Calu3 (cell line): ENCODE results near the gene CST3. TPM values are rescaled to one million over a fixed set of nuclear protein-coding genes. Genes with fewer than 3 reads are reported as not detected.

Experiments
- BruUV-seq: library from RNA; stranded (reverse); fragments of 400-500 nt; replicated peaks from 2 replicates; lab custom pipeline; 2021; lab: Mats Ljungman, UMichigan
- CTCF ChIA-PET: fragments of 300-600 bp; sonication (Branson Sonifier 250); formaldehyde crosslinking; loops from one replicate; lab custom pipeline; 2022; ENCODE audit warnings: antibody characterized with exemption; lab: Charles Lee
- DNase-seq: peaks from one replicate; pipeline ENCODE4 v3.0.0; 2022
- H3K27ac Mint-ChIP-seq: one replicate; pipeline ENCODE4 v1.8.0; 2022; ENCODE audit warnings: mixed read lengths; ENCODE audit not compliant: unreplicated experiment
- H3K27me3 Mint-ChIP-seq: one replicate; pipeline ENCODE4 v1.8.0; 2022; ENCODE audit warnings: mixed read lengths; ENCODE audit not compliant: unreplicated experiment
- H3K36me3 Mint-ChIP-seq: one replicate; pipeline ENCODE4 v1.8.0; 2022; ENCODE audit warnings: mild to moderate bottlenecking, moderate library complexity, mixed read lengths; ENCODE audit not compliant: insufficient read depth, unreplicated experiment
- H3K4me1 Mint-ChIP-seq: one replicate; pipeline ENCODE4 v1.8.0; 2022; ENCODE audit warnings: mild to moderate bottlenecking, low read depth, mixed read lengths; ENCODE audit not compliant: unreplicated experiment
- H3K4me3 Mint-ChIP-seq: one replicate; pipeline ENCODE4 v1.8.0; 2022; ENCODE audit warnings: mild to moderate bottlenecking, low read depth, moderate library complexity, mixed read lengths; ENCODE audit not compliant: unreplicated experiment
- H3K9me3 Mint-ChIP-seq: one replicate; pipeline ENCODE4 v1.8.0; 2022; ENCODE audit warnings: low read depth, mixed read lengths; ENCODE audit not compliant: unreplicated experiment
- intact Hi-C: fragments of 100-400 bp; cut with micrococcal nuclease; formaldehyde crosslinking; loops from one replicate; pipeline ENCODE4 v1.10.0; 2022; ENCODE audit not compliant: unreplicated experiment
- total RNA-seq: library from RNA; stranded (reverse); gene quantifications from 2 replicates; pipeline ENCODE4 v1.2.3, GENCODE V29; 2022
- TF ChIP-seq, protein P1 (sequence below): fragments of 200-600 bp; IDR thresholded peaks from one replicate; pipeline ENCODE4 v1.8.0; 2022; ENCODE audit warnings: antibody characterized with exemption; ENCODE audit not compliant: unreplicated experiment

The CST3 gene
- total RNA-seq, 1 experiment from 2014 or later = 95.7 TPM

GRCh38 chr20:23613676-23614075 is 24.1 kb downstream of the CST3 start:
- intact Hi-C loops = no loop called here
- CTCF ChIA-PET = no interaction called here
- no peak overlapping the region for H3K27ac Mint-ChIP-seq

GRCh38 chr20:23612396-23612795 is 25.4 kb downstream of the CST3 start:
- H3K9me3 Mint-ChIP-seq = no peaks in the 10 kb centered on the region
- CTCF ChIA-PET = no interaction called here
- no peaks in the 10 kb centered on the region for H3K27me3 Mint-ChIP-seq
- intact Hi-C loops = no loop called here
- no peak overlapping the region for H3K4me3 Mint-ChIP-seq
- H3K27ac Mint-ChIP-seq = no peak overlapping the region
- no TSS peak for BruUV-seq
- TF ChIP-seq, protein P1, sequence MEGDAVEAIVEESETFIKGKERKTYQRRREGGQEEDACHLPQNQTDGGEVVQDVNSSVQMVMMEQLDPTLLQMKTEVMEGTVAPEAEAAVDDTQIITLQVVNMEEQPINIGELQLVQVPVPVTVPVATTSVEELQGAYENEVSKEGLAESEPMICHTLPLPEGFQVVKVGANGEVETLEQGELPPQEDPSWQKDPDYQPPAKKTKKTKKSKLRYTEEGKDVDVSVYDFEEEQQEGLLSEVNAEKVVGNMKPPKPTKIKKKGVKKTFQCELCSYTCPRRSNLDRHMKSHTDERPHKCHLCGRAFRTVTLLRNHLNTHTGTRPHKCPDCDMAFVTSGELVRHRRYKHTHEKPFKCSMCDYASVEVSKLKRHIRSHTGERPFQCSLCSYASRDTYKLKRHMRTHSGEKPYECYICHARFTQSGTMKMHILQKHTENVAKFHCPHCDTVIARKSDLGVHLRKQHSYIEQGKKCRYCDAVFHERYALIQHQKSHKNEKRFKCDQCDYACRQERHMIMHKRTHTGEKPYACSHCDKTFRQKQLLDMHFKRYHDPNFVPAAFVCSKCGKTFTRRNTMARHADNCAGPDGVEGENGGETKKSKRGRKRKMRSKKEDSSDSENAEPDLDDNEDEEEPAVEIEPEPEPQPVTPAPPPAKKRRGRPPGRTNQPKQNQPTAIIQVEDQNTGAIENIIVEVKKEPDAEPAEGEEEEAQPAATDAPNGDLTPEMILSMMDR = no peak
- no peak for DNase-seq
- no peaks in the 10 kb centered on the region for H3K36me3 Mint-ChIP-seq
- H3K4me1 Mint-ChIP-seq = no peaks in the 10 kb centered on the region

More at GRCh38 chr20:23613676-23614075, 24.1 kb downstream of the CST3 start:
- Mint-ChIP-seq H3K4me3 (no peak overlapping the region), H3K36me3 (no peaks in the 10 kb centered on the region), H3K9me3 (no peaks in the 10 kb centered on the region), H3K4me1 (no peaks in the 10 kb centered on the region), H3K27me3 (no peaks in the 10 kb centered on the region)
- BruUV-seq = no TSS peak
- TF ChIP-seq, protein P1 = no peak
- no peak for DNase-seq

- CTCF ChIA-PET = no interaction called here
- no TSS peak for BruUV-seq
Measured at GRCh38 chr20:23609486-23610109, 28.2 kb downstream of the CST3 start.

GRCh38 chr20:23608251-23608846 is 29.4 kb downstream of the CST3 start:
- TF ChIP-seq, protein P1 = no peak
- Mint-ChIP-seq H3K4me3 (no peak overlapping the region), H3K9me3 (no peaks in the 10 kb centered on the region), H3K36me3 (no peaks in the 10 kb centered on the region), H3K27ac (no peak overlapping the region), H3K4me1 (no peaks in the 10 kb centered on the region), H3K27me3 (no peaks in the 10 kb centered on the region)
- CTCF ChIA-PET = no interaction called here
- no peak for DNase-seq
- BruUV-seq = no TSS peak
- intact Hi-C loops = no loop called here

More at GRCh38 chr20:23609486-23610109, 28.2 kb downstream of the CST3 start:
- H3K4me1 Mint-ChIP-seq = no peaks in the 10 kb centered on the region
- H3K27me3 Mint-ChIP-seq = no peaks in the 10 kb centered on the region
- H3K27ac Mint-ChIP-seq = no peak overlapping the region
- H3K4me3 Mint-ChIP-seq = no peak overlapping the region
- TF ChIP-seq, protein P1 = no peak
- no peaks in the 10 kb centered on the region for H3K9me3 Mint-ChIP-seq
- no peaks in the 10 kb centered on the region for H3K36me3 Mint-ChIP-seq
- no peak for DNase-seq
- intact Hi-C loops = no loop called here
